Type B pancreatic cell (in vitro differentiated cells): ENCODE data around the gene CSRP1. TPM values are rescaled to one million over a fixed set of nuclear protein-coding genes. Genes with fewer than 3 reads are reported as not detected.

Source experiments
- DNase-seq: peaks from one replicate; pipeline ENCODE4 v3.0.0; 2021; ENCODE audit warnings: mixed read lengths; ENCODE audit not compliant: unreplicated experiment; ENCODE audit errors: extremely low spot score
- H3K27ac Mint-ChIP-seq: 2 replicates; pipeline ENCODE4 v1.8.0; 2021; ENCODE audit warnings: mild to moderate bottlenecking, mixed read lengths
- H3K27me3 Mint-ChIP-seq: 2 replicates; pipeline ENCODE4 v1.8.0; 2021; ENCODE audit warnings: mixed read lengths
- H3K36me3 Mint-ChIP-seq: 2 replicates; pipeline ENCODE4 v1.8.0; 2021; ENCODE audit warnings: mixed read lengths
- H3K4me1 Mint-ChIP-seq: one replicate; pipeline ENCODE4 v1.8.0; 2021; ENCODE audit warnings: mixed read lengths; ENCODE audit not compliant: unreplicated experiment
- H3K4me3 Mint-ChIP-seq: 2 replicates; pipeline ENCODE4 v1.8.0; 2021; ENCODE audit warnings: mild to moderate bottlenecking, mixed read lengths
- H3K9me3 Mint-ChIP-seq: 2 replicates; pipeline ENCODE4 v1.8.0; 2021; ENCODE audit warnings: mixed read lengths
- total RNA-seq: library from RNA; stranded (reverse); gene quantifications from 2 replicates; pipeline ENCODE4 v1.2.1, GENCODE V29; 2021; ENCODE audit warnings: low replicate concordance
- TF ChIP-seq, protein P1 (sequence below): fragments of 200-600 bp; sonication (generic); conservative IDR thresholded peaks from 2 replicates; pipeline ENCODE4 v1.5.0; 2021; ENCODE audit warnings: antibody characterized with exemption, mild to moderate bottlenecking

The CSRP1 gene
- total RNA-seq, 1 donor from 2014 or later, result 7.3 TPM

DNA sequence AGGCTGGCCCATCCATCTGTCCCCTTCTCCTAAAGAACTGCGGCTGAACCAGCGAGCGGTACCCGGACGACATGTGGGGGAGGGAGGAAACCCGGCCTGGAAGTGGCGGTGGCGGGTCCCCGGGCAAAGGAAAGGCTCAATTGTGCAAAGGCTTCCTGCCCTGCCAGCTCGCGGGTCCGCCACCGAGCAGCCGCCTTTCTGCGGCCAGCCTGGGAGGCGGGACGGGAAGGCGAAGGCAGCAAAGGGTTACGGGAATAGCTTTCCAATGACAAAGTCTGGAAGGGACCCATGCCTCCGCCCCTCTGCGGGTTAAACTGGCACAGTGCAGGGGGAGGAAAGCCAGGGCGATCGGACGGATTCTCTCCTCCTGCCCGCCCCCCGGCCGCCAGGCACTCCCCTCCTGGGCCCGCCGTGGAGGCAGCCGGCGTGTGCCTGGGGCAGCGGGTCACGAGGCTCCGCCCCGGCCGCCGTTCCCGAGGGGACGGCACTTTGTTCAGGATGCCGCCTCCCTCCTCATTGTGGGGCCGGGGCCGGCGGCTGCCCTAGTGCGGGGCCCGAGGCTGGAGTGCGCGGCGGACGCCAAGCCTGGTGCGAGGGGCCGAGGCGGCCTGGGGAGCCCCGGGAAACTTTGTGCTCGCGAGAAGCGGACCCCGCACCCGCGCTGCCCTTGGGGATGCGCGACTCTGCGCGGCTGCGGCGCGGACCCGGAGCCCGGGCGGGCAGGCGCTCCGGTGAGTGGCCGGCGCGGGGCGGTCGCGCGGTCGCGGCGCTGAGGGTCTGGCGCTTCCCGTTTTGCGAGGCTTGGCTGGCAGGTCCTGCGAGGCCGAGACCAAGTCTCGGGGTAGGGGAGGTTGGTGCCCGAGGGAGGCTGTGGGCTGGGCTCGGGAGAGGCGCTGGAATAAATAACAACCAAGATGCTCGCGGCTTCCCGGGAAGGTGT is 32.0 kb upstream of the CSRP1 start, which contains the start of gene NAV1:
TSS of gene NAV1 (plus strand) at position 516 of the 940 bp plus-strand sequence. CDS start 83,758 bp downstream, outside the sequence.
- Mint-ChIP-seq H3K36me3 (no peaks in the 10 kb centered on the region), H3K27ac (peak within 1 kb of the TSS; percentile 82), H3K9me3 (no peaks in the 10 kb centered on the region), H3K4me1 (peaks cover 22% of the 10 kb centered on the region), H3K27me3 (peaks cover 49% of the 10 kb centered on the region), H3K4me3 (peak within 1 kb of the TSS; percentile 93)
- DNase-seq, result peak; percentile 79
- TF ChIP-seq, protein P1, sequence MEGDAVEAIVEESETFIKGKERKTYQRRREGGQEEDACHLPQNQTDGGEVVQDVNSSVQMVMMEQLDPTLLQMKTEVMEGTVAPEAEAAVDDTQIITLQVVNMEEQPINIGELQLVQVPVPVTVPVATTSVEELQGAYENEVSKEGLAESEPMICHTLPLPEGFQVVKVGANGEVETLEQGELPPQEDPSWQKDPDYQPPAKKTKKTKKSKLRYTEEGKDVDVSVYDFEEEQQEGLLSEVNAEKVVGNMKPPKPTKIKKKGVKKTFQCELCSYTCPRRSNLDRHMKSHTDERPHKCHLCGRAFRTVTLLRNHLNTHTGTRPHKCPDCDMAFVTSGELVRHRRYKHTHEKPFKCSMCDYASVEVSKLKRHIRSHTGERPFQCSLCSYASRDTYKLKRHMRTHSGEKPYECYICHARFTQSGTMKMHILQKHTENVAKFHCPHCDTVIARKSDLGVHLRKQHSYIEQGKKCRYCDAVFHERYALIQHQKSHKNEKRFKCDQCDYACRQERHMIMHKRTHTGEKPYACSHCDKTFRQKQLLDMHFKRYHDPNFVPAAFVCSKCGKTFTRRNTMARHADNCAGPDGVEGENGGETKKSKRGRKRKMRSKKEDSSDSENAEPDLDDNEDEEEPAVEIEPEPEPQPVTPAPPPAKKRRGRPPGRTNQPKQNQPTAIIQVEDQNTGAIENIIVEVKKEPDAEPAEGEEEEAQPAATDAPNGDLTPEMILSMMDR, result peak; percentile 42

DNA sequence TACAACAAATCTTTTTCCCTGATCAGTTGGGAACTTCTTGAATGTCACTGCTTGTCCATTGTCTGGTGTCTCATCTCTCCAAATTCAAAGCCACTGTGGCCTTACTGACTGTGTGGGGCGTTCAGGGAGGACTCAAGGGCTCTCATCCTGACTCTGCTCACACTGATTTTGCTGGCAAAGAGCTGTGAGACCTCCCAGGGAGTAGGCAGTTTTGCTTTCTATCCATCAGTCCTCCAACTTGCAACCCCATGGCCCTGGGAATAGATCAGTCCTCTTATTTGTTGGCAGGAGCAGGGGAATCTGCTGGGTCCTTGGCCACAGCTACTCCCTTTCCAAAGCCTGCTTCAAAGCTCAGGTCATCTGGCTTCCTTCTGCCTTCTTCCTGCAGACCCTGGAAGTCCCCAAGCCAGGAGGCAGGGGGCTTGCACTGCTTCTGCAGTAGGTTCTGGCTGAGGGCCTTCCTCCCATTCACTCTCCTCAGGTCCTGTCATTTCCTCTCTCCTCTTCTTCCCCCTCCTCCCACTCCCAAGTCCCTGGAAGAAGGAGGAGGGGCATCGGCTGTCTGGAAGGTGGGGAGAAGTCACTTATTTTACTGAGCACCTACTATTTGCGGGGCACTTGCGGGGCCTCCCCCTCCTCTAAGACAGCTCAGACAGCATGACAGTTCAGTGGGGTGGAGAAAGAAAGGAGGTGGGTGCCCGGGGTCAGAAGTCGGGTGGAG is 31.1 kb upstream of the CSRP1 start:
- Mint-ChIP-seq H3K36me3 (no peaks in the 10 kb centered on the region), H3K4me1 (peaks cover 19% of the 10 kb centered on the region), H3K9me3 (no peaks in the 10 kb centered on the region), H3K27me3 (peaks cover 49% of the 10 kb centered on the region), H3K4me3 (peak overlapping the region; percentile 85), H3K27ac (no peak overlapping the region)
- TF ChIP-seq, protein P1, result no peak
- no peak for DNase-seq

DNA sequence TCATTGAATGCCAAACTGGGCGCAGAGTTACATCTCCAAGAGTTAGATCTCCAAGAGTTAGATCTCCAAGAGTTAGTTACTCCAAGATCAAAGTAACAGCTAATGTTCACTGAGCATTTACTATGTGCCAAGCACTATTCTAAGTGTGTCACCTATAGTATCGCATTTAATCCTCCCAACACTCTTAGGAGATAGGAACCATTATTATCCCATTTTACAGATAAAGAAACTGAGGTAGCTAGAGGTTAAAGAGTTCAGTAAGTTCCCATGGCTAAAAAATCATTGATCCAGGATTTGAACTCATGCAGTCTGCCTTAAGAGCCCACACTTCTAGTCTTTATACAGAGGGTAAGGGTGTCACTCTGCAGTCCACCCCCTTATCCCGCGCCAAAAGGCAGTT is 30.5 kb upstream of the CSRP1 start:
- Mint-ChIP-seq H3K36me3 (no peaks in the 10 kb centered on the region), H3K27ac (peak overlapping the region; percentile 26), H3K4me3 (peak overlapping the region; percentile 50), H3K4me1 (peaks cover 19% of the 10 kb centered on the region), H3K27me3 (peaks cover 49% of the 10 kb centered on the region), H3K9me3 (no peaks in the 10 kb centered on the region)
- TF ChIP-seq, protein P1, result no peak
- no peak for DNase-seq

DNA sequence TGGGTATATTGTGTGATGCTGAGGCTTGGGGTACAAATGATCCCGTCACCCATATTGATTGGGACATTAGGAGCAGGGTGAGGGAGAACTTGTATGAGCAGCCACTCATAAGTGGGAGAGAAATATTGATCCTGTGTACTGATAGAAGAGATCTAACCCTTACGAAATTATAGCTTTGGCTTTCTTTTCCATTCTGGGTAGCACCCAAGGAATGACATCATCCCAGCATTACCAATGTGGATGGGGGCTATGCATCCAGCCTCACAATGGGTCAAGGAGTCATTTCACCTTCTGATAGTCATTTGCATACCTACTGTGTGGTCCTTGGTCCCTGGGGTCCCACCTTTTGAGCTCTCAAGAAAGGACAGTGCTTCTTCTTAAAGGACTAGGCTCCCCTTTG is 30.1 kb upstream of the CSRP1 start:
- TF ChIP-seq, protein P1, result no peak
- peak overlapping the region; percentile 26 for H3K27ac Mint-ChIP-seq
- H3K9me3 Mint-ChIP-seq, result no peaks in the 10 kb centered on the region
- peak overlapping the region; percentile 50 for H3K4me3 Mint-ChIP-seq
- no peak for DNase-seq
- H3K4me1 Mint-ChIP-seq, result peaks cover 19% of the 10 kb centered on the region
- H3K27me3 Mint-ChIP-seq, result peaks cover 49% of the 10 kb centered on the region
- no peaks in the 10 kb centered on the region for H3K36me3 Mint-ChIP-seq

DNA sequence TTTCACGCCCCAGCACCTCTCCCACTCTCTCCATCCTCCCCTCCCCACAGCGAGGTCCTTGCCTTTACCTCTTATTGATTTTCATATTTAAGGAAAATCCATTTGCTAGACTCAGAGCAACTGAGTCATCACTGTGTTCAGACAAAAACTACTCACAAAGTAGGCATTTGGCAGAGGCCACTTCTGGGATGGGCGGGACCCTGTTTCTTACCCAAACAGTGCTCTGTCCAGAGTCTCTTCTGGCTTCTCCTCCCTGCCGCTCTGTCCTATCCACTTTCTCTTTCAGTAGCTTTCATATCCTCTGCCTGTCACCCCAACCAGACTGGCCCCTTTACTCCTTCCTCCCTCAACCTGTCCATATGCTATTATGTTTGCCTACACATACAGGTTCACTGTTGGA is 29.6 kb upstream of the CSRP1 start:
- H3K27me3 Mint-ChIP-seq, result peaks cover 46% of the 10 kb centered on the region
- no peak for DNase-seq
- TF ChIP-seq, protein P1, result no peak
- peaks cover 19% of the 10 kb centered on the region for H3K4me1 Mint-ChIP-seq
- H3K27ac Mint-ChIP-seq, result no peak overlapping the region
- no peaks in the 10 kb centered on the region for H3K36me3 Mint-ChIP-seq
- no peaks in the 10 kb centered on the region for H3K9me3 Mint-ChIP-seq
- peak overlapping the region; percentile 50 for H3K4me3 Mint-ChIP-seq
